Measurements from ENCODE around the gene CTIF. TPM values are rescaled to one million over a fixed set of nuclear protein-coding genes. Genes with fewer than 3 reads are reported as not detected.

The CTIF gene
- total and polyA plus RNA-seq, 7 experiments from 2014 or later = 1.3 to 11.2 (median 2.5) TPM; not detected in 2

DNA sequence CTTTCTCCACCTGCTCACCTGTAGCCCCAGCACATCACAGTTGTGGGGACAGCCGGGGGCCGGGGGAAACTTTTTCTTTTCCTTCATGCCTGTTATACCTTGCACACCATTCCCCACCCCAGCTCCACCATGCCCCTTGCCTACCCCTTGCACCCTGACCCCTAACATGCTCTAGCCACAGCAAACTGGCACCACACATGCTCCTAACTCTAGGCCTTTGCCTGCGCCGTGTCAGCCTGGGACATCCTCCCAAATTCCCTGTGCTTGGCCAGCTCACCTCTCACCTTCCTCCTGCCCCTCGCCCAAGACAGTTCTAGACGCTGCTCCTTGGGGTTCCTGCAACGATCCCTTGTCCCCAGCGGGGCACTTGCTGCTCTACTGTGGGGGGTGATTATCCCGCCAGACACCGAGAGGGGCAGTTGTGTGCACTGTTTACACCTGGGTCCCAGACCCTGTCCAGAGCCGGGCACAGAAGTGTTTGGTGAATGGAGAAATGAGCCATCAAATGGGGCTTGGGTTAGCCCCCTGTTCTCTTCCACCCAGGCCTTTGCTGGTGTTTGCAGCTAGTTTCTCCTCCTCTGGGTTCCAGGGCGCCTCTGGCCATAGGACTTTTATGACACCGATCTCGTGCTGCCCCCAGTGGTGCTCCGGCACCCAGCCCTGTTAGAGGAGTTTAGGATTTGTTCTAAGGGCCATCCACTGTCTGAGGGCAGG lies 129.8 kb downstream of the CTIF start:
- peaks cover 0 to 5% (median 0%) of the 10 kb centered on the region in 5 donors for H3K27me3 Mint-ChIP-seq
- H3K9me3 Mint-ChIP-seq = peaks cover 5 to 28% (median 11%) of the 10 kb centered on the region in 11 donors
- CTCF ChIA-PET = no interaction called here
- no peak overlapping the region for H3K27ac Mint-ChIP-seq
- POLR2A ChIA-PET = interaction anchor here (0.6 kb wide), 1 partner anchor 1219 kb away, joined by 6 read pairs; no protein-coding TSS in a partner anchor
- no peak for DNase-seq
- Histone ChIP-seq H3K27me3 (ENCODE audit: control insufficient read depth in 2 of 2, insufficient read depth in 2 of 2, low read length in 2 of 2) (no peaks in the 10 kb centered on the region), H3K9me3 (ENCODE audit: control insufficient read depth in 2 of 3, low read length in 3 of 3) (peaks cover 0 to 9% (median 0%) of the 10 kb centered on the region in 3 experiments), H3K4me3 (ENCODE audit: low read length) (no peak overlapping the region), H3K4me1 (ENCODE audit: control insufficient read depth in 2 of 2, insufficient read depth in 2 of 2, low read length in 2 of 2) (no peaks in the 10 kb centered on the region), H3K27ac (ENCODE audit: low read depth, low read length) (no peak overlapping the region), H3K36me3 (ENCODE audit: control insufficient read depth in 2 of 3, insufficient read depth in 3 of 3, low read length in 3 of 3) (no peaks in the 10 kb centered on the region)
- no peak for ATAC-seq
- intact Hi-C loops (cut with micrococcal nuclease) = no loop called here
- H3K4me1 Mint-ChIP-seq = no peaks in the 10 kb centered on the region
- peaks cover 0 to 18% (median 4%) of the 10 kb centered on the region in 5 donors for H3K36me3 Mint-ChIP-seq
- no peak overlapping the region for H3K4me3 Mint-ChIP-seq

DNA sequence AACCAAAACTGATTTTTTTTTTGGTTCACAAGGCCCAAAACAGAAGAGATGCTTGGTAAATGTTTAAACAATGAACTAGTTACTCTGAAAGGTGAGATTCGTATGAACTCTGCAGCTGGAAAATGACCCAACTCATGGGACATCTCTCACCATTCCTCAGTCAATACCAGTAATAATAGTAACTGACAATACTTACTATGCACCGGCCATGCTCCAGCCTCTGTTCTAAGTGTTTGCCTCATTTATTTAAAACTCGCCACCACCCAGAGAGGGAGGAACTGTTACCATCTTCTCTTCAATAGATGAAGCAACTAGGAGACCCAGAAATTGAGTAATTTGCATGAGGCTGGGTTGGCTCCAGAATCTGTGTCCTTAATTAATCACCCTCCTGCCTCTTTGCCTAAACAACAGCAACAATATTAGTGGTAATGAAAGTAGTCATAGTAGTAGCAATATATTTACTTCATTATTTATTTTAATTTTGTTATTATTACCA lies 130.4 kb downstream of the CTIF start:
- H3K9me3 Mint-ChIP-seq = peaks cover 5 to 28% (median 11%) of the 10 kb centered on the region in 11 donors

GRCh38 chr18:48669991-48670750 lies 131.3 kb downstream of the CTIF start:
- intact Hi-C loops (cut with micrococcal nuclease) = loop anchor here in 1 of 2 donors (10.0 kb wide), 2 partner anchors 665 to 1185 kb away; no protein-coding TSS in a partner anchor
- no peak overlapping the region for H3K4me3 ChIP-seq (ENCODE audit: low read length)
- no peak overlapping the region for H3K27ac ChIP-seq (ENCODE audit: low read depth, low read length)
- H3K9me3 ChIP-seq (ENCODE audit: control insufficient read depth in 2 of 3, low read length in 3 of 3) = peaks cover 0 to 9% (median 0%) of the 10 kb centered on the region in 3 experiments
- ATAC-seq (no peak), DNase-seq (no peak)
- peaks cover 0 to 18% (median 4%) of the 10 kb centered on the region in 5 donors for H3K36me3 Mint-ChIP-seq
- H3K27ac Mint-ChIP-seq = no peak overlapping the region
- no peaks in the 10 kb centered on the region for H3K4me1 Mint-ChIP-seq
- peaks cover 0 to 5% (median 0%) of the 10 kb centered on the region in 5 donors for H3K27me3 Mint-ChIP-seq
- no peaks in the 10 kb centered on the region for H3K4me1 ChIP-seq (ENCODE audit: control insufficient read depth in 2 of 2, insufficient read depth in 2 of 2, low read length in 2 of 2)
- peaks cover 5 to 28% (median 11%) of the 10 kb centered on the region in 11 donors for H3K9me3 Mint-ChIP-seq
- ChIA-PET CTCF (no interaction called here), POLR2A (no interaction called here)
- H3K36me3 ChIP-seq (ENCODE audit: control insufficient read depth in 2 of 3, insufficient read depth in 3 of 3, low read length in 3 of 3) = no peaks in the 10 kb centered on the region
- H3K4me3 Mint-ChIP-seq = no peak overlapping the region
- H3K27me3 ChIP-seq (ENCODE audit: control insufficient read depth in 2 of 2, insufficient read depth in 2 of 2, low read length in 2 of 2) = no peaks in the 10 kb centered on the region

More for the DNA sequence above, 130.4 kb downstream of the CTIF start:
- Mint-ChIP-seq H3K4me1 (no peaks in the 10 kb centered on the region), H3K27me3 (peaks cover 0 to 5% (median 0%) of the 10 kb centered on the region in 5 donors), H3K4me3 (no peak overlapping the region), H3K36me3 (peaks cover 0 to 18% (median 4%) of the 10 kb centered on the region in 5 donors), H3K27ac (no peak overlapping the region)
- no peak for DNase-seq
- CTCF ChIA-PET = no interaction called here
- Histone ChIP-seq H3K27ac (ENCODE audit: low read depth, low read length) (no peak overlapping the region), H3K27me3 (ENCODE audit: control insufficient read depth in 2 of 2, insufficient read depth in 2 of 2, low read length in 2 of 2) (no peaks in the 10 kb centered on the region), H3K4me1 (ENCODE audit: control insufficient read depth in 2 of 2, insufficient read depth in 2 of 2, low read length in 2 of 2) (no peaks in the 10 kb centered on the region), H3K36me3 (ENCODE audit: control insufficient read depth in 2 of 3, insufficient read depth in 3 of 3, low read length in 3 of 3) (no peaks in the 10 kb centered on the region), H3K9me3 (ENCODE audit: control insufficient read depth in 2 of 3, low read length in 3 of 3) (peaks cover 0 to 9% (median 0%) of the 10 kb centered on the region in 3 experiments), H3K4me3 (ENCODE audit: low read length) (no peak overlapping the region)
- no peak for ATAC-seq
- intact Hi-C loops (cut with micrococcal nuclease) = no loop called here
- POLR2A ChIA-PET = no interaction called here

GRCh38 chr18:48670751-48671560 lies 132.1 kb downstream of the CTIF start:
- CTCF ChIA-PET = no interaction called here
- intact Hi-C loops (cut with micrococcal nuclease) = loop anchor here in 1 of 2 donors (10.0 kb wide), 2 partner anchors 664 to 1184 kb away; no protein-coding TSS in a partner anchor
- POLR2A ChIA-PET = no interaction called here

DNA sequence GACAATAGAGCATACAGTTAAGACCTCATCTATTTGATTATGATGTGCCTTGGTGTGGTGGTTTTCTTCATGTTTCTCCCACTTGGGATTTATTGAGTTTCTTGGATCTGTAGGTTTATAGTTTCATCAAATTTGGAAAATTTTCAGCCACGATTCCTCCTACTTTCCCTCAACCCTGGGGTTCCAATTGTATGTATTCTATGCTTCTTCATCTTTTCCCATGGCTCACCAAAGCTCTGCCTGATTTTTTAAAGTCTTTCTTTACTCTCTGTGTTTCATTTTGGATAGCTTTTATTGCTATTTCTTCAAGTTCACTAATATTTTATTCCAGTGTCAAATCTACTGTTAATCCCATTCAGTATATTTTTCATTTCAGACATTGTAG lies 132.7 kb downstream of the CTIF start:
- Mint-ChIP-seq H3K36me3 (peaks cover 0 to 9% (median 4%) of the 10 kb centered on the region in 5 donors), H3K4me3 (no peak overlapping the region), H3K27ac (no peak overlapping the region), H3K27me3 (no peaks in the 10 kb centered on the region), H3K9me3 (peaks cover 4 to 14% (median 7%) of the 10 kb centered on the region in 11 donors), H3K4me1 (peaks cover 0 to 4% (median 0%) of the 10 kb centered on the region in 7 donors)
- Histone ChIP-seq H3K9me3 (ENCODE audit: control insufficient read depth in 2 of 3, low read length in 3 of 3) (peaks cover 0 to 9% (median 0%) of the 10 kb centered on the region in 3 experiments), H3K27ac (ENCODE audit: low read depth, low read length) (no peak overlapping the region), H3K36me3 (ENCODE audit: control insufficient read depth in 2 of 3, insufficient read depth in 3 of 3, low read length in 3 of 3) (no peaks in the 10 kb centered on the region), H3K4me1 (ENCODE audit: control insufficient read depth in 2 of 2, insufficient read depth in 2 of 2, low read length in 2 of 2) (no peaks in the 10 kb centered on the region), H3K4me3 (ENCODE audit: low read length) (no peak overlapping the region), H3K27me3 (ENCODE audit: control insufficient read depth in 2 of 2, insufficient read depth in 2 of 2, low read length in 2 of 2) (no peaks in the 10 kb centered on the region)
- DNase-seq = no peak
- intact Hi-C loops (cut with micrococcal nuclease) = loop anchor here in 1 of 2 donors (10.0 kb wide), 2 partner anchors 663 to 1183 kb away; no protein-coding TSS in a partner anchor
- no peak for ATAC-seq
- POLR2A ChIA-PET = no interaction called here
- CTCF ChIA-PET = no interaction called here

More at GRCh38 chr18:48670751-48671560, 132.1 kb downstream of the CTIF start:
- ATAC-seq = no peak
- H3K27ac Mint-ChIP-seq = no peak overlapping the region
- peaks cover 0 to 4% (median 0%) of the 10 kb centered on the region in 7 donors for H3K4me1 Mint-ChIP-seq
- no peak overlapping the region for H3K4me3 ChIP-seq (ENCODE audit: low read length)
- H3K36me3 Mint-ChIP-seq = peaks cover 0 to 14% (median 4%) of the 10 kb centered on the region in 5 donors
- H3K27me3 ChIP-seq (ENCODE audit: control insufficient read depth in 2 of 2, insufficient read depth in 2 of 2, low read length in 2 of 2) = no peaks in the 10 kb centered on the region
- H3K4me3 Mint-ChIP-seq = no peak overlapping the region
- H3K36me3 ChIP-seq (ENCODE audit: control insufficient read depth in 2 of 3, insufficient read depth in 3 of 3, low read length in 3 of 3) = no peaks in the 10 kb centered on the region
- peaks cover 0 to 9% (median 0%) of the 10 kb centered on the region in 3 experiments for H3K9me3 ChIP-seq (ENCODE audit: control insufficient read depth in 2 of 3, low read length in 3 of 3)
- H3K27ac ChIP-seq (ENCODE audit: low read depth, low read length) = no peak overlapping the region
- H3K27me3 Mint-ChIP-seq = peaks cover 0 to 3% (median 0%) of the 10 kb centered on the region in 5 donors
- DNase-seq = no peak
- H3K4me1 ChIP-seq (ENCODE audit: control insufficient read depth in 2 of 2, insufficient read depth in 2 of 2, low read length in 2 of 2) = no peaks in the 10 kb centered on the region
- peaks cover 5 to 20% (median 10%) of the 10 kb centered on the region in 11 donors for H3K9me3 Mint-ChIP-seq

Measured in naive thymus-derived CD4-positive, alpha-beta T cell (primary cell).